ENCODE measurements around the gene SRSF1.
"Not testable (repeated sequence)": the region's sequence is repeated elsewhere in the genome, so short reads cannot be mapped to it uniquely, and the experiment has no call there.

Gene SRSF1, protein sequence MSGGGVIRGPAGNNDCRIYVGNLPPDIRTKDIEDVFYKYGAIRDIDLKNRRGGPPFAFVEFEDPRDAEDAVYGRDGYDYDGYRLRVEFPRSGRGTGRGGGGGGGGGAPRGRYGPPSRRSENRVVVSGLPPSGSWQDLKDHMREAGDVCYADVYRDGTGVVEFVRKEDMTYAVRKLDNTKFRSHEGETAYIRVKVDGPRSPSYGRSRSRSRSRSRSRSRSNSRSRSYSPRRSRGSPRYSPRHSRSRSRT

DNA sequence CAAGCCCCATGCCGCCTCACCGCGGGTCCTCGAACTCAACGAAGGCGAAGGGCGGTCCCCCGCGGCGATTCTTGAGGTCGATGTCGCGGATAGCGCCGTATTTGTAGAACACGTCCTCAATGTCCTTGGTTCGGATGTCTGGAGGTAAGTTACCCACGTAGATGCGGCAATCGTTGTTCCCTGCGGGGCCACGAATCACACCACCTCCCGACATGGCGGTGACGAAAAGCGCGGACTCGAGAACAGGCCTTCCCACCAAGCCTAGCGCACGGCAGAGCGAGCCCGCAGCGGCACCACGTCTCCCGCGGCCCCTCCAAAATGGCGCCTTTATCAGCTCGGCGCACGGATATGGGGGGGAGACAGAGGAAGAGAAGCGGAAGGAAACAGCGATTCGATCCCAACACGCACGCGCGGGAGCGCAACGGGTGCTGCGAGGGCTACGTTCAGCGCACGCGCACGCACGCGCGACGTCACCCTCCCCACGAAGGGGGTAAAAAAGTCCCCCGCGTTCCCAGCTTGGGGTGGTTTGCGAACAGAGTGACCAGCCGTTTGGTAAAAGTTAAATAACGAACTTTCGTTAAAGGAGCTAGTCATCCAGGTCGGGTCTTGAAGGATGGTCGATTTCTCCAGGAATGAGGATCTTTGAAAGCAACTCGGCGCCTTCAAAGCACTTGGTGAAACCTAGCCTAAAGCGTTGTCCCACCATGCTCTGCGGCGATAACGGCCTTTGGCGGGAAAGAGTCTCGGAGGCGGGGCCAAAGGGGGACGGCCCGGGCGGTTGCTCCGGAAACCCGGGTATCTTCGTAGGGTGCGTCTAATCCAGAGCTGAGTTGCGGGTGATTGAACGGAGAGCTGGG is at the start of gene SRSF1:
SRSF1 (minus strand) TSS at position 323 of the 857 bp plus-strand sequence; CDS start at position 214, 109 bp downstream.
- DNase-seq, result peak; percentile 100

- no peak for DNase-seq
Observed at GRCh38 chr17:58056476-58056875, 49.4 kb upstream of the SRSF1 start.

- DNase-seq, result no peak
Observed at GRCh38 chr17:58054641-58055040, 47.6 kb upstream of the SRSF1 start.

DNA sequence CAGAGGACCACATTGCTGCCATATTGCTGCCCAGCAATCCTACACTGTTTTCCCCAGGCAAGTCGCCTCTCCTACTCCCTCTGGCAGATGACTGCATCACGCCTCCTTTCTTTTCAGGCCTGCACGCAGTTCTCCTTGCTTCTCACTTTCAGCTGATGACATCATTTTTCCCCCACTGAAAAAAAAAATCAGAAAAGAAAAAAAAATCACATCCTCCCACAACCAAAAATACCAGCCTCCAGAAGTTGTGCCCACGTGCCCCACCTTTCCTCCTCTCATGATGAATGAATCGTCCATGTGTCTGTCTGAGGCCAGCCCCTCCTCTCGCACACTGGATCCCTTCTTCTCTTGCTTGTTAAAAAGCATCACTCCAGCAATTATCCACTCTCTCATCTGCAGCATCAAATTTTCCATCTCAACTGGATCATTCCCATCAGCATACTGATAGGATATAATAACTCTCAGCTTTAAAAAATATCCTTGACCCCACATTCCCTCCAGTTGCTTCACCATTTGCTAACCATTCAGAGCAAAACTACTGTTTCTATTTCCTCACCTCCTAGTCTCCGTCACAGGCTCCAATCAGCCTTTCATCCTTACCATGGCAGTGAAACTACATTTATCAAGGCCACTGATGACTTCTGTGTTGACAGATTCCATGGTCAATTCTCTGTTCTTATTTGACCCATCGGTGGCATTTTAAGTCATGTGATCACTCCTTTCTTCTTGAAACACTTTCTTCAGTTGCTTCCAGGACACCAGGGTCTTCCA is 46.1 kb upstream of the SRSF1 start:
- no peak for DNase-seq

DNA sequence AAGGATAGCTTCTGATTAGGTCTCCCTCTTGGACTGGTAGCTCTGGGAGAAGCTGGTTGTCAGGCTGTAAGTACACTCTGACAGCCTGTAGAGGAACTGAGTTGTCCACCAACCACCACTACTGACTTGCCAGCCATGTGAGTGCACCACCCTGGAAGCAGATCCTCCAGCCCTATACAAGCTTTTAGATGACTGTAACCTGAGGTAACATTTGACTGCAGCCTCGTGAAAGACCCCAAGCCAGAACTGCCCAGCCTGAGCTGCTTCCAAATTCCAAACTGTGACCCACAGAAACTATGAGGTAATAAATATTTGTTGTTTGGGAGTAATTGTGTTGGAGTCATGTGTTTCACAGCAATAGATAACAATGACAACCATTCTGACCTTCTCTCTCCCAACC is 45.4 kb upstream of the SRSF1 start:
- no peak for DNase-seq

DNA sequence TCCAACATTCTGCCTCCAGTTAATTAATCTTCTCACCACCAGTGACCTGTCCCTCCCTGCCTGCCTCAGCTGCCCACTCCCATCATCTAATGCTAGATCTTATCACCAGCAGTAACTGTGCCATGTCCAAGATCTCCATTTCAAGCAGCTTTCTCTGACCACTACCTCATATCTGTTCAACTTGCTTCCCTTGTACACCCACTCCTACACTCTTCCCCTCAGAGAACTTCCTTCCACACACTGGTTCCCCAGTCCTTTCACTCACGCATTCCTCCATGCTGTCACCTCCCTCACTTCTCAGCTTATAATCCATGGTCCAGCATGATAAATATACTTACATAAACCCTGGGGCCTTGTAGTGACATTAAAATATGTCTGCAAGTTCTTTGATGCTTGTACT is 44.4 kb upstream of the SRSF1 start:
- no peak for DNase-seq

DNA sequence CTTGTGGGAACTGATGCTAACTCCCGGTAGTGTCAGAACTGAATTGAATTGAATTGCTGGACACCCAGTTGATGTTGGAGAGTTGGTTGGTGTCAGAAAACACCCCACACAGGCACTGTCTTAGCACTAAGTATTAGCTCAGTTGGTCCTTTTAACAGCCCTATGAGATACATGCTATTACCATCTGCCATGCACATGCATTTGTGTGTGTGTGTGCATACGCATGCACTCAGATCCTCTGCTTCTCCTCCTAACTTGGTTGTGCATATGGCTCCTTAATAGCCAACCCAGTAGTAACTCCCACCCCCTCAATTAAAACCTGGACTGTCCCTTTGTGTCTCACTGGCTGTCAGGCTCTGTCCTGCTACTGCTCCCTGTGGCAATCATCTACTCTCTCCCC is 43.9 kb upstream of the SRSF1 start:
- DNase-seq, result no peak

- DNase-seq, result no peak
Observed at GRCh38 chr17:58049533-58049932, 42.5 kb upstream of the SRSF1 start.

DNA sequence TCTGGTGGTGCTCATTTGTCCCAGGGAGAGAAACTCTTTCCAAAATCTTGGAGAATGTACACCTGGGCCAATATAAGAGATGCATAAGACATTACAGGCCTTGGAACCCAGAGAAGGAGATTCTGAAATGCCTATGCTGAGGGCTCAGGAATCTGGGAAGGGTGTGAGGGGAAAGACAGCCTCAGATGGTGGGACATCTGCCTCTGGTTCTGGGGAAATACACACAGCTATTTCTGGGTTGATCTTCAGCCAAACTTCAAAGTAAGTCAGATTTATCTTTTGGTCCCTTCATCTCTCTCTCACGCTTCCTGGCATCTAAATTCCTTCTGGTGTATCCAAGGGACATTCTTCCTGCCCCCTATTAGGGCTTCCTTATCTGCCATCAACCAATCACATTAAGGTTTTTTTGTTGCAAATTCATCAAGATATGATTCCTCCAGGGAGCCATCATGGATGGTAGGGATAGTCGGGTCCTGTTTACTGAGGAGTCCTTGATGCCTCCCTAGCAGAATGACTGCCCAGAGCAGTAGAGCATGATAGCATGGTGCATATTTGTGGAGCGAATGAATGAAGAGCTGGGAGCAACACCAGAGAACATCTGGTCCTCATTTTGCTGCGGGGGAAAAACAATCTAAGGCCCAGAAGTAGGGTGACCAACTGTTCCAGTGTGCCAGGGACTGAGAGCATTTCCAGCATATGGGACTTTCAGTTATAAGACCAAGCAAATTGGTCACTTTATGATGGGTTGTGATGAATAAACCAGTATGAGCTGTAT is 40.5 kb upstream of the SRSF1 start:
- no peak for DNase-seq

DNA sequence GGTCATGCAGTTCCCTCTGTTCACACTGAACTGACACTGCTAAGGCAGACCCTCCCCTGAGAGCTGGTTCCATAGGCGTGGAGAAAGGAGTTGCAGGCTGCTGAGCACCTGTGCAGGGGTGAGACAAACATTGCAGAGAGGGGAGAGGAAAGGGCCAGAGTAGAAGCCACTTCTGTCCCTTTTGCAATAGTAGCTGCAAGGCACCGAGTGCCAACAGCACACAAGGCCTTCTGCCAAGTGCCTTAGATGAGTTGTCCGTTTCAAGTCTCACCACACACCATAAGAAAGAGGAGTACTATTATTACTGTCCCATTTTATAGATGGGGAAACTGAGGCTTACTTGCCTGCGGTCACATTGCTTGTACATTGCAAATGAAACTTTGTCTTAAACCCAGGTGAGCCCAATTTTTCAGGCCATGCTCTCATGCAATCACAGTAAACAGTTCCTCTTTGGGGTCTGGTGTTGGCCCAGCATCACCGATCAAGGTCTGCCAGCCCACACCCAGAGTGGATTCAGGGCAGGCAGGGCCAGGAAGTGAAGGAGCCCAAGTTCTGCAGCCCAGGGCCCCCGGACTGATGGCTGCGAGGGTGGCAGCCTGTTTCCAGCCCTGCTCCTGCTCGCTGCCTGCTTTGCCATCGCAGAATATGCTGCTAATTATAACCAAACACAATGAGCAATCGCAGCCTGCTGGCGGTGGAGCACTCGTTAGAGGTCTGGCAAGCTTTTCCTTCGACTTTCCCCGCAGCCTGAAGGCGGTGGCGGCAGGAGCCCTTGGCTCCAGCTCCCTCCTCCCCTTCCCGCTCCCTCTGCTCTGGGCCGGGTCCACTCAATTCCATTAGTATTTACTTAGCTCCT is 39.4 kb upstream of the SRSF1 start:
- DNase-seq, result peak; percentile 36

- DNase-seq, result not testable (repeated sequence)
Observed at GRCh38 chr17:58044256-58044655, 37.2 kb upstream of the SRSF1 start.

DNA sequence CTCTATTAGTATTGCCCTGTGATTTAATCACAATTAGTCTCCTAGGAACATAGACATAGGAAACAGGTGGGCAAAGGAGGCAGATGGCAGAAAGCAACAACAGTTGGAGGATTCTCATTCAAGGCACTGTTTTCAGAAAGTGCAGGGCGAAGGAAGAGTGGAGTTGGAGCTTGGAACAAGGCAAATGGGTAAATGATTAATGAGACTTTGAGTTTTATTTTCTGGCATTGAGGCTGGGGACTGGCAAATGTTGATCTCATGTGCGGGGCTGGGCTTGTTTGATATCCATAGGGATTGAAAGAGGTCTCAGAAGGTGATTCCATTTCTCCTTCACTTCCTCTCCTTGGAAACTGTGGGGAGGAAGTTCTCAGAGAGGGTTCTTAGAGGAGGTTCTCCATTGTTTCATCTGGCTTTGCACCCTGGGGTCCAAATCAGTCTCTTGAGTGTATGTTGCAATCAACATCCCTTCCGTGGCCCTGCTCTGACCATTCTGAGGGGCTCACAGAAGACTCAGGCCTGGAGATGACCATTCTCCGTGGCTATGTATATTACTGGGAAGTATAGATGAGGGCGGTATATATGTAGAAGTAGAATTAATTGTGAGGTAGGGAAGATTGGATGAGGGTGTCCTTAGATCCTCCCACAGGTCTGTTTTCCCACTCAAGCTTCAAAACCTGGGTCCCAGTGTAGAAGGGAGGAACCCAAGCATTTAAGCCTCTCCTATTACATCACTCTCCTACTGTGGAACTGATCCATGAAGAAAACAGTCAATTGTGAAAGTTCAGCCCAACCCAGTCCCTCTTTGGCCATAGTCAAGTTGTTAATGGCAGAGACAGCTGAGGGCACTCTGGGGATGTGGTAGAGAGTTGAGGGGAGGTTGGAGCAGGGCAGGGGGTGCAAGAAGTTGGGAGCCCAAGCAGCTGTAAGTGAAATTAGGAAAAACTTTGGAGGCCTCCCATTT is 36.5 kb upstream of the SRSF1 start:
- DNase-seq, result no peak

DNA sequence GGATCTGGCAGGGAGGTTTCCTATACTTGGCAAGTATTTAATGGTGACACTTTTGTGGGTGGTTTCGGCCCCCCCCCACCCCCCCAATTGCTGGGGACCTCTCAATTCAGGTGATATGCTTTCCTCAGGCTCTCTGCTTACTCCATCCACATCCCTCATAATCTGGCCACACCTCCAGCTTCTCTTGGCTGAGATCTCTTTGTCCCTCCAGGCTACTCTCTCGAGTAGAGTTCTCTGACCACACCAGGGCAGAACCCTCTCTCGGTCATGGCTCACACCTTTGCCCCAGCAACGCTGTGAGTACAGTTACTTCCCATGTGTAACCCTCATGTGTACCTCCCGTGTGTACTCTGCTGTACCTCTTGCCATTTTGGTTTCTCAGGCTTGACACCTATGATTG is 34.1 kb upstream of the SRSF1 start:
- no peak for DNase-seq

DNA sequence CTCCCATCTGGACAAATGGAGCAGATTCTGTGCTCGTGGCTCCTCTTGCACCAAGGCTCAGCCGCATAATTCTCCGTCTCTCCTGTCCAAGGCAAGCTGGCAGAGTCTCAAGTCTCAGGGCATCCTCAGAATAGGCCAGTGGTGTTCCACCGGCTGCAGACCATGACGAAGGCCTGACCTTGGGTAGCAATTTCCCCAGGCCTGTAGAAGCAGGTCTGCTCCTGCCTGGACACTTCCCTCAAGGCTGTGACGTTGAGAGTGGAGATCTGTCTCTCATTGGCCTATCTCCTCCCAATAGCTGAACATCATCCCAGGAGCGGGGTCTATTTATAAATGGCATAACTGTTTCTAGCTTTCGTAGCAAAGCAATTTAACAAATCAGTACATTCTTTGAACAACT is 33.3 kb upstream of the SRSF1 start:
- DNase-seq, result no peak

DNA sequence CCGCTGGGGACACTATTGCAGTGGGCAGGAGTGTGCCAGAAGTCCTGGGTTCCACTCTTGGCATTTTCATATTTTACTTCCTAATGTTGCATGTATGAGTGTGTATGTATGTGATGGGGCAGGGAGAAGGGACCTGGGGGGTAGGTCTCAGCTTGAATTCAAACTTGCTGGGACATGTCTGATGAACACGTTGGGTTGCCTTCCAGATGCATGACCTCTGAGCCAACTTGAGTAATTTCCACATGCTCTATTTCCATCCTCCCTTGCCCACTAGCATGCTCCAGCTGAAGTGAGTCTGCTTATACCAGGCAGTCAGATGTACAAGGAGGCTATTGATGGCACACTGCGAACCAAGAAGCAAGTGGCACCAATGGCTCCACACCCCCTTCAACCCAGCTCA is 32.9 kb upstream of the SRSF1 start:
- no peak for DNase-seq

DNA sequence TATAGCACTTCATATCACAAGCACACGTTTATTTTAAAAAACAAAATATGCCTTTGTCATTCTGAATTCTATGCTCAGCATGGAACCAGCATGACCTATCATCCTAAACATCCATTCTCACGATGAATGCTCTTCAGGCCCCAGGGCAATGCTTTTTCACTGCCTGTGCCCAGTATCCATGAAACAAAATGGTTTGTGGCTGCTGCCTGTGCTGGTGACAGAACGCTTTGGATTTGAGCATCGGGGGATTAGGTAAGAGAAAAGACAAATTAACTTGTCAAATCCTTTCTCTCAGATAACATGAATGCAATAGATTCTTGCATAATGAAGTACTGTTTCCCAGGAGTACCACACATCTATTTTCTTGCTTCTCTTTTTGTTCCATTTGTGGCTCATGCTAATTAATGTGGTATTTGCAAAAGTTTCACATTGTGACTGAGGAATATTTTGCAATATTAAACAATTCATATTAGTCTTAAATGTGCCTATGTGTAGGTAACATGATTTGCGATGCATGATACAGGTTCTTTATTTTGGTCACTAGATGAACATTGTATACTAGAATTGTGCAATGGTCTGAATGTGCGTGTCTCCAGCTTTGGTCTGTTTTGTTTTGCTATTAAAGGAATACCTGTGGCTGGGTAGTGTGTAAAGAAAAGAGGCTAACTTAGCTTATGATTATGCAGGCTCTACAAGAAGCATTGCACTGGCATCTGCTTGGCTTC is 25.8 kb upstream of the SRSF1 start:
- no peak for DNase-seq

GRCh38 chr17:58028578-58028977 is 21.5 kb upstream of the SRSF1 start:
- no peak for DNase-seq

- no peak for DNase-seq
Observed at GRCh38 chr17:58020401-58020800, 13.4 kb upstream of the SRSF1 start.

DNA sequence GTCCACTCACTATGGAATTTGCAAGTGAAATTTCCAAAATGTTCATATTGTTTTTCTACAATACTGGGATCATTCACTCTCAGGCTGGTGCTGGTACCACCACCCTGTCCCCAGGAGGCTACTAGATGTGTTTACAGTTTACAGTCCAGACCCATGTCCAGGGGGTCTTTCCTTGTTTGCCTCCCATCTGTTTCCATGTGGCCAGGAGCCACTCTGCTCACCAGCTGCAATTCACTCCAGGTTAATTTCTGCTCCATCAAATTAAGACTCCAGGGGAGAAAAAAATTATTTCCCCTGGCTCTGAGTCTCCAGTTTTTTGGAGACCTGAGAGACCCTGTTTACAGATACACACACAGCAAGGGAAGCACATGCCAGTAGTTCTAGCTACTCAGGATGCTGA is 12.5 kb upstream of the SRSF1 start:
- DNase-seq, result no peak

GRCh38 chr17:58019039-58019438 is 12.0 kb upstream of the SRSF1 start:
- no peak for DNase-seq

All from retina (tissue), 1 donor.